ENCODE results near the gene IFIT1B. TPM values are rescaled to one million over a fixed set of nuclear protein-coding genes. Genes with fewer than 3 reads are reported as not detected.

Gene IFIT1B
- total RNA-seq, 1 experiment from 2014 or later = not detected

GRCh38 chr10:89355394-89355931 lies 22.4 kb upstream of the IFIT1B start:
- H3K36me3 ChIP-seq = no peaks in the 10 kb centered on the region; the same call in 1 of the 2 replicates
- H3K27ac ChIP-seq = no peak overlapping the region
- no peak overlapping the region for H3K4me3 ChIP-seq
- H3K27me3 ChIP-seq (replicated peaks) = no peaks in the 10 kb centered on the region
- H3K4me1 ChIP-seq (replicated peaks) = peaks cover 28% of the 10 kb centered on the region
- DNase-seq (ENCODE audit: low read depth in 1 of 2, low spot score in 2 of 2) = no peak
- H3K9me3 ChIP-seq (replicated peaks) = no peaks in the 10 kb centered on the region

GRCh38 chr10:89357096-89357495 lies 20.8 kb upstream of the IFIT1B start:
- Histone ChIP-seq H3K4me3 (no peak overlapping the region), H3K36me3 (no peaks in the 10 kb centered on the region; the same call in 1 of the 2 replicates), H3K27me3 (replicated peaks) (no peaks in the 10 kb centered on the region), H3K4me1 (replicated peaks) (peaks cover 12% of the 10 kb centered on the region), H3K27ac (no peak overlapping the region), H3K9me3 (replicated peaks) (no peaks in the 10 kb centered on the region)
- DNase-seq (ENCODE audit: low read depth in 1 of 2, low spot score in 2 of 2) = no peak

GRCh38 chr10:89357975-89358374 lies 19.9 kb upstream of the IFIT1B start:
- H3K27me3 ChIP-seq (replicated peaks) = no peaks in the 10 kb centered on the region
- H3K36me3 ChIP-seq = no peaks in the 10 kb centered on the region; the same call in 1 of the 2 replicates
- H3K27ac ChIP-seq = no peak overlapping the region
- no peaks in the 10 kb centered on the region for H3K9me3 ChIP-seq (replicated peaks)
- peaks cover 3% of the 10 kb centered on the region for H3K4me1 ChIP-seq (replicated peaks)
- no peak for DNase-seq (ENCODE audit: low read depth in 1 of 2, low spot score in 2 of 2)
- no peak overlapping the region for H3K4me3 ChIP-seq

GRCh38 chr10:89360157-89360556 lies 17.7 kb upstream of the IFIT1B start:
- H3K27me3 ChIP-seq (replicated peaks) = no peaks in the 10 kb centered on the region
- DNase-seq (ENCODE audit: low read depth in 1 of 2, low spot score in 2 of 2) = no peak
- no peaks in the 10 kb centered on the region for H3K4me1 ChIP-seq (replicated peaks)
- H3K4me3 ChIP-seq = no peak overlapping the region
- H3K9me3 ChIP-seq (replicated peaks) = no peaks in the 10 kb centered on the region
- no peaks in the 10 kb centered on the region; the same call in 1 of the 2 replicates for H3K36me3 ChIP-seq
- no peak overlapping the region for H3K27ac ChIP-seq

GRCh38 chr10:89362929-89363328 lies 14.9 kb upstream of the IFIT1B start:
- Histone ChIP-seq H3K27ac (no peak overlapping the region), H3K4me1 (replicated peaks) (no peaks in the 10 kb centered on the region)

GRCh38 chr10:89363729-89364442 lies 14.0 kb upstream of the IFIT1B start:
- Histone ChIP-seq H3K27me3 (replicated peaks) (no peaks in the 10 kb centered on the region), H3K27ac (no peak overlapping the region), H3K4me1 (replicated peaks) (no peaks in the 10 kb centered on the region), H3K9me3 (replicated peaks) (no peaks in the 10 kb centered on the region), H3K4me3 (no peak overlapping the region), H3K36me3 (no peaks in the 10 kb centered on the region)
- no peak for DNase-seq (ENCODE audit: low read depth in 1 of 2, low spot score in 2 of 2)

More at GRCh38 chr10:89362929-89363328, 14.9 kb upstream of the IFIT1B start:
- H3K27me3 ChIP-seq (replicated peaks) = no peaks in the 10 kb centered on the region
- no peak overlapping the region for H3K4me3 ChIP-seq
- H3K36me3 ChIP-seq = no peaks in the 10 kb centered on the region
- H3K9me3 ChIP-seq (replicated peaks) = no peaks in the 10 kb centered on the region
- DNase-seq (ENCODE audit: low read depth in 1 of 2, low spot score in 2 of 2) = no peak

- H3K27ac ChIP-seq = no peak overlapping the region
- no peaks in the 10 kb centered on the region for H3K4me1 ChIP-seq (replicated peaks)
- no peaks in the 10 kb centered on the region for H3K36me3 ChIP-seq
- H3K27me3 ChIP-seq (replicated peaks) = no peaks in the 10 kb centered on the region
- H3K9me3 ChIP-seq (replicated peaks) = no peaks in the 10 kb centered on the region
- no peak for DNase-seq (ENCODE audit: low read depth in 1 of 2, low spot score in 2 of 2)
- no peak overlapping the region for H3K4me3 ChIP-seq
These were observed 13.3 kb upstream of the IFIT1B start for GRCh38 chr10:89364531-89364930.

GRCh38 chr10:89367529-89367928 lies 10.3 kb upstream of the IFIT1B start:
- DNase-seq (ENCODE audit: low read depth in 1 of 2, low spot score in 2 of 2) = no peak
- Histone ChIP-seq H3K27me3 (replicated peaks) (no peaks in the 10 kb centered on the region), H3K36me3 (no peaks in the 10 kb centered on the region), H3K27ac (no peak overlapping the region), H3K4me1 (replicated peaks) (no peaks in the 10 kb centered on the region), H3K9me3 (replicated peaks) (no peaks in the 10 kb centered on the region), H3K4me3 (no peak overlapping the region)

- no peak for DNase-seq (ENCODE audit: low read depth in 1 of 2, low spot score in 2 of 2)
These were observed 9.7 kb upstream of the IFIT1B start for GRCh38 chr10:89368129-89368528.

GRCh38 chr10:89369156-89370105 lies 8.4 kb upstream of the IFIT1B start:
- Histone ChIP-seq H3K4me1 (replicated peaks) (peaks cover 12% of the 10 kb centered on the region), H3K27me3 (replicated peaks) (no peaks in the 10 kb centered on the region), H3K4me3 (no peak overlapping the region), H3K36me3 (no peaks in the 10 kb centered on the region), H3K9me3 (replicated peaks) (no peaks in the 10 kb centered on the region), H3K27ac (no peak overlapping the region)
- peak in 1 of 2 experiments; percentile 37 for DNase-seq (ENCODE audit: low read depth in 1 of 2, low spot score in 2 of 2)

More at GRCh38 chr10:89368129-89368528, 9.7 kb upstream of the IFIT1B start:
- Histone ChIP-seq H3K4me3 (no peak overlapping the region), H3K4me1 (replicated peaks) (no peaks in the 10 kb centered on the region), H3K27me3 (replicated peaks) (no peaks in the 10 kb centered on the region), H3K27ac (no peak overlapping the region), H3K9me3 (replicated peaks) (no peaks in the 10 kb centered on the region), H3K36me3 (no peaks in the 10 kb centered on the region)

- no peaks in the 10 kb centered on the region for H3K36me3 ChIP-seq
- DNase-seq (ENCODE audit: low read depth in 1 of 2, low spot score in 2 of 2) = no peak
- no peak overlapping the region for H3K4me3 ChIP-seq
- H3K4me1 ChIP-seq (replicated peaks) = peaks cover 18% of the 10 kb centered on the region
- no peak overlapping the region for H3K27ac ChIP-seq
- no peaks in the 10 kb centered on the region for H3K9me3 ChIP-seq (replicated peaks)
- no peaks in the 10 kb centered on the region for H3K27me3 ChIP-seq (replicated peaks)
These were observed 6.8 kb upstream of the IFIT1B start for GRCh38 chr10:89371079-89371478.

GRCh38 chr10:89371987-89372386 lies 5.9 kb upstream of the IFIT1B start:
- H3K4me3 ChIP-seq = no peak overlapping the region
- no peaks in the 10 kb centered on the region for H3K9me3 ChIP-seq (replicated peaks)
- H3K27ac ChIP-seq = no peak overlapping the region
- H3K36me3 ChIP-seq = no peaks in the 10 kb centered on the region
- DNase-seq (ENCODE audit: low read depth in 1 of 2, low spot score in 2 of 2) = no peak
- H3K27me3 ChIP-seq (replicated peaks) = no peaks in the 10 kb centered on the region
- peaks cover 18% of the 10 kb centered on the region for H3K4me1 ChIP-seq (replicated peaks)

GRCh38 chr10:89373916-89374711 lies 3.7 kb upstream of the IFIT1B start:
- Histone ChIP-seq H3K27me3 (replicated peaks) (no peaks in the 10 kb centered on the region), H3K9me3 (replicated peaks) (no peaks in the 10 kb centered on the region), H3K4me1 (replicated peaks) (peaks cover 18% of the 10 kb centered on the region), H3K36me3 (no peaks in the 10 kb centered on the region), H3K27ac (peak overlapping the region; percentile 22; the same call in 1 of the 2 replicates), H3K4me3 (no peak overlapping the region)
- peak; percentile 65 to 76 for DNase-seq (ENCODE audit: low read depth in 1 of 2, low spot score in 2 of 2)
